H9 (cell line): ENCODE data around the gene CPNE7. TPM values are rescaled to one million over a fixed set of nuclear protein-coding genes. Genes with fewer than 3 reads are reported as not detected.

Source experiments
- DNase-seq: peaks from one replicate; pipeline ENCODE4 v3.0.0-alpha.2; 2017
- H2AFZ ChIP-seq: one replicate; pipeline ENCODE4 v1.6.1; 2013; ENCODE audit warnings: mild to moderate bottlenecking, low read length, control low read depth, moderate library complexity
- H2AK5ac ChIP-seq: 2 replicates; pipeline ENCODE4 v1.6.1; 2013; ENCODE audit warnings: low read length, control low read depth, mixed read lengths; ENCODE audit not compliant: insufficient read length
- H2BK120ac ChIP-seq: one replicate; pipeline ENCODE4 v1.6.1; 2013; ENCODE audit warnings: low read depth, mild to moderate bottlenecking, low read length, control low read depth, inconsistent platforms; ENCODE audit not compliant: poor library complexity, severe bottlenecking
- H2BK12ac ChIP-seq: 2 replicates; pipeline ENCODE4 v1.6.1; 2013; ENCODE audit warnings: low read length, control low read depth, mixed read lengths, low read depth; ENCODE audit not compliant: insufficient read length
- H2BK15ac ChIP-seq: 2 replicates; pipeline ENCODE4 v1.6.1; 2013; ENCODE audit warnings: low read depth, low read length, control low read depth
- H2BK20ac ChIP-seq: one replicate; pipeline ENCODE4 v1.6.1; 2013; ENCODE audit warnings: low read depth, mild to moderate bottlenecking, low read length, control low read depth, inconsistent platforms; ENCODE audit not compliant: poor library complexity, severe bottlenecking
- H2BK5ac ChIP-seq: 2 replicates; pipeline ENCODE4 v1.6.1; 2013; ENCODE audit warnings: low read length, control low read depth, mixed read lengths; ENCODE audit not compliant: insufficient read length
- H3K14ac ChIP-seq: 2 replicates; pipeline ENCODE4 v1.6.1; 2013; ENCODE audit warnings: low read length, control low read depth; ENCODE audit not compliant: insufficient read depth
- H3K18ac ChIP-seq: 2 replicates; pipeline ENCODE4 v1.6.1; 2013; ENCODE audit warnings: low read depth, mild to moderate bottlenecking, mixed read lengths, low read length, control low read depth; ENCODE audit not compliant: insufficient read length
- H3K23ac ChIP-seq: 2 replicates; pipeline ENCODE4 v1.6.1; 2013; ENCODE audit warnings: low read length, control low read depth, mixed read lengths, low read depth; ENCODE audit not compliant: insufficient read length
- H3K23me2 ChIP-seq: 2 replicates; pipeline ENCODE4 v1.6.1; 2013; ENCODE audit warnings: low read depth, mild to moderate bottlenecking, mixed read lengths, low read length, control low read depth; ENCODE audit not compliant: insufficient read length, poor library complexity, severe bottlenecking
- H3K27ac ChIP-seq: 2 replicates; pipeline ENCODE4 v1.5.1; 2013; ENCODE audit warnings: low read length, control low read depth, mixed read lengths, low read depth; ENCODE audit not compliant: insufficient read length
- H3K27me3 ChIP-seq: 2 replicates; pipeline ENCODE4 v1.6.1; 2013; ENCODE audit warnings: low read length, control low read depth, inconsistent platforms; ENCODE audit not compliant: insufficient read depth
- H3K4ac ChIP-seq: 2 replicates; pipeline ENCODE4 v1.6.1; 2013; ENCODE audit warnings: low read depth, mild to moderate bottlenecking, control low read depth, inconsistent platforms, low read length, moderate library complexity
- H3K4me1 ChIP-seq: 2 replicates; pipeline ENCODE4 v1.6.1; 2013; ENCODE audit warnings: low read length, control low read depth, inconsistent platforms; ENCODE audit not compliant: insufficient read depth
- H3K4me2 ChIP-seq: 2 replicates; pipeline ENCODE4 v1.6.1; 2013; ENCODE audit warnings: low read length, control low read depth, mixed read lengths; ENCODE audit not compliant: insufficient read length, insufficient read depth
- H3K56ac ChIP-seq: 2 replicates; pipeline ENCODE4 v1.6.1; 2013; ENCODE audit warnings: low read depth, mild to moderate bottlenecking, mixed read lengths, low read length, control low read depth; ENCODE audit not compliant: insufficient read length
- H3K79me1 ChIP-seq: 2 replicates; pipeline ENCODE4 v1.6.1; 2013; ENCODE audit warnings: low read depth, mild to moderate bottlenecking, moderate library complexity, low read length, control low read depth, inconsistent platforms; ENCODE audit not compliant: insufficient read depth, poor library complexity, severe bottlenecking
- H3K79me2 ChIP-seq: 2 replicates; pipeline ENCODE4 v1.6.1; 2013; ENCODE audit warnings: low read length, control low read depth, inconsistent platforms; ENCODE audit not compliant: insufficient read depth
- H3K9ac ChIP-seq: 2 replicates; pipeline ENCODE4 v1.6.1; 2013; ENCODE audit warnings: low read length, control low read depth, mixed read lengths; ENCODE audit not compliant: insufficient read length; ENCODE audit errors: extremely low read depth
- H3K9me3 ChIP-seq: one replicate; pipeline ENCODE4 v1.6.1; 2013; ENCODE audit warnings: low read depth, low read length, inconsistent platforms; ENCODE audit not compliant: control insufficient read depth
- H3T11ph ChIP-seq: one replicate; pipeline ENCODE4 v1.6.1; 2013; ENCODE audit warnings: mild to moderate bottlenecking, low read length, control low read depth, inconsistent platforms
- H4K20me1 ChIP-seq: one replicate; pipeline ENCODE4 v1.6.1; 2013; ENCODE audit not compliant: control insufficient read depth, insufficient read length, insufficient read depth
- H4K5ac ChIP-seq: 2 replicates; pipeline ENCODE4 v1.6.1; 2013; ENCODE audit warnings: low read depth, mild to moderate bottlenecking, mixed read lengths, low read length, control low read depth; ENCODE audit not compliant: insufficient read length
- H4K8ac ChIP-seq: replicated peaks from 2 replicates; pipeline ENCODE4 v1.6.1; 2013; ENCODE audit warnings: low read length, control low read depth, mixed read lengths, low read depth; ENCODE audit not compliant: insufficient read length
- H4K91ac ChIP-seq: 2 replicates; pipeline ENCODE4 v1.6.1; 2013; ENCODE audit warnings: low read depth, mild to moderate bottlenecking, moderate library complexity, mixed read lengths, low read length, control low read depth; ENCODE audit not compliant: insufficient read length
- H3K27ac Mint-ChIP-seq, 3 experiments: 2 replicates in 2 of 3; 3 replicates in 1 of 3; pipeline ENCODE4 v1.8.0; 2020 to 2021; ENCODE audit warnings: mixed read lengths in 3 of 3, mild to moderate bottlenecking in 1 of 3, moderate library complexity in 1 of 3
- H3K27me3 Mint-ChIP-seq: 2 replicates; pipeline ENCODE4 v1.8.0; 2021; ENCODE audit warnings: low read depth, mild to moderate bottlenecking, moderate library complexity, mixed read lengths
- H3K36me3 Mint-ChIP-seq, 3 experiments: 2 replicates in 2 of 3; 3 replicates in 1 of 3; pipeline ENCODE4 v1.8.0; 2020 to 2021; ENCODE audit warnings: low read depth in 3 of 3, mixed read lengths in 3 of 3; ENCODE audit not compliant: insufficient read depth in 1 of 3
- H3K4me1 Mint-ChIP-seq, 2 experiments: 2 replicates each; pipeline ENCODE4 v1.8.0; 2020; ENCODE audit warnings: mixed read lengths in 2 of 2
- H3K4me3 Mint-ChIP-seq, 2 experiments: 2 replicates in 1 of 2; 3 replicates in 1 of 2; pipeline ENCODE4 v1.8.0; 2020 to 2021; ENCODE audit warnings: mild to moderate bottlenecking in 2 of 2, mixed read lengths in 2 of 2, moderate library complexity in 1 of 2
- H3K9me3 Mint-ChIP-seq, 2 experiments: 2 replicates in 1 of 2; 3 replicates in 1 of 2; pipeline ENCODE4 v1.8.0; 2020; ENCODE audit warnings: mild to moderate bottlenecking in 2 of 2, mixed read lengths in 2 of 2, moderate library complexity in 1 of 2
- WGBS: extraction: QIAGEN DNeasy Blood & Tissue Kit; methylation state at CpG from one replicate; pipeline ENCODE4 v1.1.7; 2013; ENCODE audit warnings: missing lambda C conversion rate, low lambda C conversion rate, mixed read lengths; ENCODE audit not compliant: insufficient read length; ENCODE audit errors: extremely low coverage; 5-methylcytosine and 5-hydroxymethylcytosine counted together
- total RNA-seq: library from RNA; stranded (reverse); gene quantifications from 2 replicates; pipeline ENCODE4 v1.2.1, GENCODE V29; 2021
- TF ChIP-seq, protein P1 (sequence below): fragments of 200-600 bp; sonication (generic); conservative IDR thresholded peaks from 3 replicates; pipeline ENCODE4 v1.8.0; 2021; ENCODE audit warnings: antibody characterized with exemption, mild to moderate bottlenecking

The CPNE7 gene
- total RNA-seq, 1 experiment from 2014 or later: 23.4 TPM

GRCh38 chr16:89548344-89549006 is 27.1 kb upstream of the CPNE7 start:
- Histone ChIP-seq H4K20me1 (no peaks in the 10 kb centered on the region), H3K23ac (no peak overlapping the region), H3K79me1 (no peaks in the 10 kb centered on the region), H4K91ac (no peak overlapping the region), H2AFZ (no peak overlapping the region), H2BK15ac (no peak overlapping the region), H2AK5ac (no peak overlapping the region), H3K79me2 (no peaks in the 10 kb centered on the region), H3K9ac (no peak overlapping the region), H3K27me3 (no peaks in the 10 kb centered on the region), H3K27ac (no peak overlapping the region), H3K18ac (no peak overlapping the region), H3T11ph (no peak overlapping the region), H2BK120ac (no peak overlapping the region), H3K9me3 (no peaks in the 10 kb centered on the region), H3K23me2 (no peaks in the 10 kb centered on the region), H2BK20ac (no peak overlapping the region), H3K56ac (no peak overlapping the region), H3K4ac (no peak overlapping the region), H4K8ac (no peak overlapping the region), H4K5ac (no peak overlapping the region), H3K4me2 (no peak overlapping the region), H2BK12ac (no peak overlapping the region), H3K4me1 (no peaks in the 10 kb centered on the region), H2BK5ac (no peak overlapping the region), H3K14ac (no peak overlapping the region)
- H3K4me3 Mint-ChIP-seq: no peak overlapping the region
- DNase-seq: no peak
- peaks cover 18 to 86% (median 84%) of the 10 kb centered on the region in 3 experiments; a peak in 6 of 7 replicates for H3K36me3 Mint-ChIP-seq
- no peaks in the 10 kb centered on the region; a peak in 1 of 5 replicates for H3K9me3 Mint-ChIP-seq
- TF ChIP-seq, protein P1, sequence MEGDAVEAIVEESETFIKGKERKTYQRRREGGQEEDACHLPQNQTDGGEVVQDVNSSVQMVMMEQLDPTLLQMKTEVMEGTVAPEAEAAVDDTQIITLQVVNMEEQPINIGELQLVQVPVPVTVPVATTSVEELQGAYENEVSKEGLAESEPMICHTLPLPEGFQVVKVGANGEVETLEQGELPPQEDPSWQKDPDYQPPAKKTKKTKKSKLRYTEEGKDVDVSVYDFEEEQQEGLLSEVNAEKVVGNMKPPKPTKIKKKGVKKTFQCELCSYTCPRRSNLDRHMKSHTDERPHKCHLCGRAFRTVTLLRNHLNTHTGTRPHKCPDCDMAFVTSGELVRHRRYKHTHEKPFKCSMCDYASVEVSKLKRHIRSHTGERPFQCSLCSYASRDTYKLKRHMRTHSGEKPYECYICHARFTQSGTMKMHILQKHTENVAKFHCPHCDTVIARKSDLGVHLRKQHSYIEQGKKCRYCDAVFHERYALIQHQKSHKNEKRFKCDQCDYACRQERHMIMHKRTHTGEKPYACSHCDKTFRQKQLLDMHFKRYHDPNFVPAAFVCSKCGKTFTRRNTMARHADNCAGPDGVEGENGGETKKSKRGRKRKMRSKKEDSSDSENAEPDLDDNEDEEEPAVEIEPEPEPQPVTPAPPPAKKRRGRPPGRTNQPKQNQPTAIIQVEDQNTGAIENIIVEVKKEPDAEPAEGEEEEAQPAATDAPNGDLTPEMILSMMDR: peak; percentile 19; the same call in 1 of the 3 replicates
- WGBS: no CpG with 5 or more reads among the region's 28 CpGs
- H3K27ac Mint-ChIP-seq: no peak overlapping the region
- H3K4me1 Mint-ChIP-seq: no peaks in the 10 kb centered on the region
- H3K27me3 Mint-ChIP-seq: no peaks in the 10 kb centered on the region
